CD4-positive, alpha-beta memory T cell (primary cell): ENCODE data around the gene SH2D3A. TPM values are rescaled to one million over a fixed set of nuclear protein-coding genes. Genes with fewer than 3 reads are reported as not detected.

Experiments
- CTCF ChIA-PET: fragments of 350-600 bp; sonication (Branson Sonifier 250); formaldehyde crosslinking; loops from one replicate; lab custom pipeline; 2021; ENCODE audit warnings: inconsistent platforms; ENCODE audit not compliant: partially characterized antibody; lab: Charles Lee
- POLR2A ChIA-PET: fragments of 350-600 bp; sonication (Branson Sonifier 250); formaldehyde crosslinking; loops from one replicate; lab custom pipeline; 2021; ENCODE audit not compliant: partially characterized antibody; lab: Charles Lee
- DNase-seq, 5 donors: peaks; one replicate each; pipeline versions ENCODE4 v3.0.0 to v3.0.0-alpha.2; 2020 to 2022; ENCODE audit warnings: mixed read lengths in 1 of 5
- H3K27ac ChIP-seq: one replicate; pipeline ENCODE4 v1.7.0; 2013; ENCODE audit warnings: low read depth, low read length
- H3K27me3 ChIP-seq: 2 replicates; pipeline ENCODE4 v1.7.0; 2013; ENCODE audit warnings: mild to moderate bottlenecking, low read length, moderate library complexity; ENCODE audit not compliant: insufficient read depth
- H3K36me3 ChIP-seq: 2 replicates; pipeline ENCODE4 v1.7.0; 2013; ENCODE audit warnings: mild to moderate bottlenecking, low read length, moderate library complexity; ENCODE audit not compliant: insufficient read depth
- H3K4me1 ChIP-seq: 2 replicates; pipeline ENCODE4 v1.7.0; 2013; ENCODE audit warnings: mild to moderate bottlenecking, low read length, moderate library complexity; ENCODE audit not compliant: insufficient read depth
- H3K4me3 ChIP-seq, 2 donors: one replicate each; pipeline ENCODE4 v1.7.0; 2013; ENCODE audit warnings: low read length in 2 of 2, mild to moderate bottlenecking in 1 of 2
- H3K9me3 ChIP-seq, 2 donors: one replicate each; pipeline ENCODE4 v1.7.0; 2013; ENCODE audit warnings: low read length in 2 of 2, control low read depth in 1 of 2; ENCODE audit not compliant: control insufficient read depth in 1 of 2
- H3K27ac Mint-ChIP-seq, 7 donors: one replicate each; pipeline ENCODE4 v1.8.0; 2020 to 2021; ENCODE audit warnings: mixed read lengths in 7 of 7, mild to moderate bottlenecking in 6 of 7, inconsistent platforms in 3 of 7, moderate library complexity in 3 of 7
- H3K27me3 Mint-ChIP-seq, 2 donors: one replicate each; pipeline ENCODE4 v1.8.0; 2020 to 2021; ENCODE audit warnings: mixed read lengths in 2 of 2
- H3K36me3 Mint-ChIP-seq, 2 donors: one replicate each; pipeline ENCODE4 v1.8.0; 2020 to 2021; ENCODE audit warnings: mixed read lengths in 2 of 2, inconsistent platforms in 1 of 2, mild to moderate bottlenecking in 1 of 2
- H3K4me1 Mint-ChIP-seq, 4 donors: one replicate each; pipeline ENCODE4 v1.8.0; 2020 to 2021; ENCODE audit warnings: mixed read lengths in 4 of 4, mild to moderate bottlenecking in 1 of 4
- H3K4me3 Mint-ChIP-seq, 8 donors: one replicate each; pipeline ENCODE4 v1.8.0; 2020 to 2021; ENCODE audit warnings: mixed read lengths in 8 of 8, mild to moderate bottlenecking in 7 of 8, moderate library complexity in 6 of 8, inconsistent platforms in 3 of 8
- H3K9me3 Mint-ChIP-seq, 8 donors: one replicate each; pipeline ENCODE4 v1.8.0; 2020 to 2021; ENCODE audit warnings: mixed read lengths in 8 of 8, mild to moderate bottlenecking in 5 of 8, inconsistent platforms in 3 of 8, moderate library complexity in 1 of 8
- intact Hi-C: fragments of 100-400 bp; cut with micrococcal nuclease; formaldehyde crosslinking; loops from one replicate; pipeline ENCODE4 v1.15.1; 2023
- polyA plus RNA-seq, 2 donors: library from polyadenylated mRNA; unstranded; fragments of 300-500 nt; fragmentation: Illumina TruSeq; gene quantifications; one replicate each; pipeline ENCODE4 v1.2.3, GENCODE V29; 2021
- total RNA-seq, 2 experiments: library from RNA; stranded (reverse); gene quantifications; one replicate each; pipeline ENCODE4 v1.2.3, GENCODE V29; 2021

The SH2D3A gene
- total and polyA plus RNA-seq, 4 experiments from 2014 or later = 26.9 to 64.3 (median 48.6) TPM

DNA sequence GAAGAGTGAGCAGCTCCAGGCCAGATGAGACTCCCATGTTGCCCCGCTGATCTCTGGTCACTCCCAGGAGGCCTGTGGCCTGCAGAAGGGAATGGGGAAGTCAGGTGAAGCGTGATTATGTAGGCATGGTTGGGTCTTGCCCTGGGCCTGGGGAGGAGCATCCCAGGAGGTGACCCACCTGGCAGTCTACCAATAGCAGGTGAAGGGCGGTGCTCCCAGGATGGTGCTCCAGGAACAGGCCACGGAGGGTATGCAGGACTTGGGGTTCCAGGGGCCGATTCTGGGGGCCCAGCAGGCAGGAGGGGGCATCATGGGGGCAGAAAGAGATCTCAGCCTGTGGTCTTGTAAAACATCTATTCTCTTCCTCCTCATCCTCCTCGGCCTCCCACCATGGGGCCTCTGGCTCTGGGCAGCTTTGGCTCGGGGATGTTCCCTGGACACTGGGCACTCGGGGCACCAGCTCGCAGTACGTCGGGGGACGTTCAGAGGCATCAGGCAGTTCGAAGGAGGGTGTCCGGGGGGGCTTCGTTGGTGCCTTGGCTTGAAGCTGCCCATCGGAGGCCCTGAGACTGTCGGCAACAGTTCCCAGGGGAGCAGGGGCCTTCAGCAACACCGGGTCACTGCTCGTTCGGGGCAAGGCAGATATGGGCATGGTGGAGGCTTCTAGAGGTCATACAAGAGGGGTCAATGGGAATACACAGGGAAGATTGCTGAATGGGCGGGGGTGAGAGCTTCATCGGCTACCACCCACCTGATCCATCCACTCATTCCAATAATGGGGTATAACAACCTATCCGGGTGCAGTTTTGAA is 12.4 kb downstream of the SH2D3A start:
- Mint-ChIP-seq H3K27me3 (no peaks in the 10 kb centered on the region), H3K27ac (peak overlapping the region in 4 of 7 donors; percentile 15 to 72 (median 59)), H3K4me3 (no peak overlapping the region), H3K9me3 (no peaks in the 10 kb centered on the region), H3K4me1 (peaks cover 7 to 15% (median 11%) of the 10 kb centered on the region in 4 donors), H3K36me3 (peaks cover 21 to 41% of the 10 kb centered on the region in 2 donors)
- no peak overlapping the region for H3K27ac ChIP-seq
- no peaks in the 10 kb centered on the region for H3K27me3 ChIP-seq
- DNase-seq = no peak
- no peaks in the 10 kb centered on the region for H3K9me3 ChIP-seq
- ChIA-PET CTCF (interaction anchor here (1.1 to 1.6 kb wide), 3 partner anchors 46 to 123 kb away, joined by 4 read pairs; no protein-coding TSS in a partner anchor), POLR2A (interaction anchor here (1.2 to 1.8 kb wide), 3 partner anchors 11 to 48 kb away, joined by 3 to 8 read pairs (median 5); no protein-coding TSS in a partner anchor)
- intact Hi-C loops = loop anchor here (5.0 kb wide), 1 partner anchor 47 kb away; no protein-coding TSS in a partner anchor
- peaks cover 34% of the 10 kb centered on the region for H3K36me3 ChIP-seq
- no peak overlapping the region for H3K4me3 ChIP-seq
- no peaks in the 10 kb centered on the region for H3K4me1 ChIP-seq

DNA sequence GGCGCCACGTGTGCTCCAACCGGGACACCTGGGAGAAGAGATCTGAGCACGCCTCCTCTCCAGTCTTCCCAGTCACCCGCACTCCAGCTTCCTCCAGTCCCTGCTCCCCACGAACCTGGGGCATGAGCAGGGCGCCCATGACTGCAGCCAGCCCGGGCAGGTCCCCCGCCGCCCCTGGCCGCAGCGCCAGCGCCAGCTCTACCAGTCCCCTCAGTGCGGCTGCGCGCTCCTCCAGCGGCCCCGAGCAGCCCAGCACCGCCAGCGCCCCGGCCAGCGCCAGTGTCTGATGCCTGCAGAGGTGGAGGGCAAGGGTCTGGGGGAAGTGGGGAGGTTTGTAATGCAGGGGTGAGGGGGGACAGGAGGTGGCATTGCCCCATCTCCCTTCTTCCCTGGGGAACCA is 13.1 kb downstream of the SH2D3A start:
- Mint-ChIP-seq H3K9me3 (no peaks in the 10 kb centered on the region), H3K27me3 (no peaks in the 10 kb centered on the region), H3K27ac (peak overlapping the region in 1 of 7 donors; percentile 91), H3K4me3 (no peak overlapping the region), H3K36me3 (peaks cover 23 to 42% of the 10 kb centered on the region in 2 donors), H3K4me1 (peaks cover 7 to 15% (median 11%) of the 10 kb centered on the region in 4 donors)
- H3K9me3 ChIP-seq = no peaks in the 10 kb centered on the region
- peaks cover 28% of the 10 kb centered on the region for H3K36me3 ChIP-seq
- no peaks in the 10 kb centered on the region for H3K4me1 ChIP-seq
- H3K4me3 ChIP-seq = no peak overlapping the region
- no peak overlapping the region for H3K27ac ChIP-seq
- CTCF ChIA-PET = interaction anchor here (0.6 to 1.7 kb wide), 5 partner anchors 47 to 122 kb away, joined by 4 to 6 read pairs (median 4); no protein-coding TSS in a partner anchor
- no peaks in the 10 kb centered on the region for H3K27me3 ChIP-seq
- DNase-seq = peak in 1 of 5 donors; percentile 5
- POLR2A ChIA-PET = interaction anchor here (1.2 to 1.8 kb wide), 6 partner anchors 16 to 152 kb away, joined by 3 to 8 read pairs (median 4); partner anchors contain the start of gene VAV1
- intact Hi-C loops = loop anchor here (5.0 kb wide), 1 partner anchor 48 kb away; no protein-coding TSS in a partner anchor

DNA sequence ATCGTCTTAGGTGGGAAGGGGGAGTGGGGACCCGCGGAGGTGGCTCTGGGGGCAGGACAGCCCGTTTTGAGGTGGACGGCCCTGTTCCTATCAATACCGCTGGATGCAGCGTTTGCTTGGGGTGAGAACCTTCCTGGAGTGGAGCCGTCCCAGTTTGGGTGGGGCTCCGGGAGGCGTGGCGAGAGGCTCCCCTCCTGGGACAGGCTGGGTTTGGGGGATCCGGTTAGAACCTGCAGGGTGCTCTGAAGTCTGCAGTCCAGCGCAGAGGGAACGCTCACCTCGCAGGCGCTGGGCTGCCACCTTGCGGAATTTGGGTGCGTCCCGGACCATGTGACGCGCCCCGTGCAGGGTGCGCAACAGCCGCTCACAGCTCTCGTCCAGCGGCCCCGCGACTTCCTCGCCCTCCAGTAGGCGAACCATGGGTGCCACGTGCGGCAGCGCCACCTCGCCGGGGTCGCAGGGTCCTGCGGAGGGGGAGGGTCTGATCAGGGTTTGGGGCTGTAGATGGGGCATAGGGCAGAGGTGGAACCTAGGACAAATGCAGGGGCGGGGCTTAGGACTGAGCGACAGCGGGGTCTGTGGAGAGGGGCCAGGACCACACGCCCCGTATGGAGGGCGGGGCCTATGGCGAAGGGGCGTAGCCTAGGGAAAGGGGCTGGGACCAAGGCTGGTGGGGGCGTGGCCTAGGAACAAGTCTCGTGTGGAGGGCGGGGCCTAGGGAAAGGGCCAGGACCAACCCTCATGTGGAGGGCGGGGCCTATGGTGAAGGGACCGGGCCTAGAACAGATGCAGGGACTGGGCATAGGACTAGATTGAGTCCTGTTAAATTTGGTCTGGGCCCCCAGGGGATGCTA is 13.8 kb downstream of the SH2D3A start:
- H3K4me1 Mint-ChIP-seq = peaks cover 5 to 12% (median 8%) of the 10 kb centered on the region in 4 donors
- POLR2A ChIA-PET = interaction anchor here (1.3 to 1.8 kb wide), 5 partner anchors 15 to 151 kb away, joined by 3 to 8 read pairs (median 5); partner anchors contain the start of gene VAV1
- peak overlapping the region in 1 of 2 donors; percentile 49 for H3K4me3 ChIP-seq
- intact Hi-C loops = loop anchor here (1.0 to 5.0 kb wide), 4 partner anchors 14 to 237 kb away; partner anchors contain the start of genes GPR108 and SH2D3A
- peak overlapping the region; percentile 77 to 93 (median 86) for H3K27ac Mint-ChIP-seq
- H3K27me3 ChIP-seq = no peaks in the 10 kb centered on the region
- CTCF ChIA-PET = interaction anchor here (0.6 to 1.7 kb wide), 7 partner anchors 48 to 160 kb away, joined by 3 to 6 read pairs (median 4); no protein-coding TSS in a partner anchor
- H3K9me3 Mint-ChIP-seq = no peaks in the 10 kb centered on the region
- no peaks in the 10 kb centered on the region for H3K4me1 ChIP-seq
- H3K27me3 Mint-ChIP-seq = no peaks in the 10 kb centered on the region
- H3K4me3 Mint-ChIP-seq = peak overlapping the region; percentile 57 to 78 (median 70)
- H3K27ac ChIP-seq = peak overlapping the region; percentile 38
- peaks cover 24% of the 10 kb centered on the region for H3K36me3 ChIP-seq
- DNase-seq = peak; percentile 71 to 77 (median 72)
- H3K9me3 ChIP-seq = no peaks in the 10 kb centered on the region
- peaks cover 23 to 40% of the 10 kb centered on the region in 2 donors for H3K36me3 Mint-ChIP-seq

DNA sequence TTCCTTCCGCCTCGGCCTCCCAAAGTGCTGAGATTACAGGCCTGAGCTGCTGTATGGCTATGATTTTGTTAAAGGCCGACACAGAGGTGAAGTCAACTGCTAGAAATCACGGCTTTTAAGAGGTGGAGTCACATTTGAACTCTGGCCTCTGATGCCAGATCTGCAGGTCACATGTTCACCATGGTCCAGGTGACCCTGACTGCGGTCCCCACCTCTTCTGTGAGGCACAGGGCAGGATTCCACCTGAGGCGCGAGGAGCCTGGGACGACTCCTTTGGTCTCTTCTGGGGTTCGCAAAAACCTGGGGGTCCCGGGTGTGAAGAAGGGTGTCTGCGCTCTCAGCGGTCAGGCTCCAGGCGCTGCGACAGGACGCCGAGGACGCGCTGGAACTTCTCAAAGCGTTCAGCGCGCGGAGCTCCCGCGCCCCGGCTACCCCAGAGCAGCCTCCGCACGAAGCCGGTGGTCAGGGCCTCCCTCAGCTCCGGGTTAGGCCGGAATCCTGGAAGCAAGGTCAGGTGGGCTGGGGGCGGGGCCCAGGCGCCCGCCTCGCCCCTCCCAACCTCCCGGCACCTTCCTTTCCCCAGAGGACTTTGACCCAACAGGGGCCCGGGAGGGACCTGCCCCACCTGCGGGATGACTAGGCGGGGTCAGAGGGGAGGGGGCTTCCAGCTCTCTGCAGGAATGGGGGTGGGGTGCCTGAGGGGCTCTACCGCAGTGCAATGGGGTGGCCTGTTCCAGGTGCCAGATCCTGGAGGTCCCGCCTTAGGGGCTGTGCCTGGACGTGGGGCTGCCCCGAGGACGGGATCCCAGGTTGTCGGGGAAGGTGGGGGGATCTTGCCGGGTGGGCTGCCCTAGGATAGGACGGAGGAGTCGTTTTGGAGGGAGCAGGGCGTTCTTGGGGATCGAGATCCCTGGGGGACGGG is 14.7 kb downstream of the SH2D3A start:
- H3K36me3 Mint-ChIP-seq = peaks cover 30 to 45% of the 10 kb centered on the region in 2 donors
- H3K27ac Mint-ChIP-seq = peak overlapping the region in 4 of 7 donors; percentile 24 to 93 (median 68)
- H3K27me3 Mint-ChIP-seq = no peaks in the 10 kb centered on the region
- Histone ChIP-seq H3K27ac (peak overlapping the region; percentile 38), H3K36me3 (peaks cover 29% of the 10 kb centered on the region), H3K9me3 (no peaks in the 10 kb centered on the region), H3K4me1 (no peaks in the 10 kb centered on the region), H3K27me3 (no peaks in the 10 kb centered on the region), H3K4me3 (no peak overlapping the region)
- no peak for DNase-seq
- CTCF ChIA-PET = interaction anchor here (0.6 to 1.7 kb wide), 6 partner anchors 51 to 159 kb away, joined by 3 to 6 read pairs (median 4); no protein-coding TSS in a partner anchor
- peak overlapping the region in 1 of 8 donors; percentile 8 for H3K4me3 Mint-ChIP-seq
- POLR2A ChIA-PET = interaction anchor here (0.7 to 1.5 kb wide), 5 partner anchors 14 to 151 kb away, joined by 3 to 5 read pairs (median 5); partner anchors contain the start of gene VAV1
- peaks cover 3 to 11% (median 8%) of the 10 kb centered on the region in 4 donors for H3K4me1 Mint-ChIP-seq
- no peaks in the 10 kb centered on the region for H3K9me3 Mint-ChIP-seq
- intact Hi-C loops = loop anchor here (1.0 to 5.0 kb wide), 4 partner anchors 15 to 236 kb away; partner anchors contain the start of genes GPR108 and SH2D3A

DNA sequence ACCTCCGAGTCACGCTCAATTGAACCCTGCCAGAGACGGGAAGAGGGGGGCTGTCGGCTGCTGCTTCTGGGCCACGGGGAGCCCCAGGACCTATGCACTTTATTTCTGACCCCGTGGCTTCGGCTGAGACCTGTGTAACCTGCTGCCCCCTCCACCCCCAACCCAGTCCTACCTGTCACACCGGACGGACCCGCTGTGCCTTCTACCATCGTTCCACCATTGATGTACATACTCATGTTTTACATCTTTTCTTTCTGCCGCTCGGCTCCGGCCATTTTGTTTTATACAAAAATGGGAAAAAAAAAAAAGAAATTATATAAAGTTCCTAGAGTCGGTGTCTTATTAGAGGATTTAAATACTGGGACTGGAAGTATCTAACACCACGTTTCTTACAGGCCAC is 16.0 kb downstream of the SH2D3A start:
- H3K36me3 ChIP-seq = peaks cover 37% of the 10 kb centered on the region
- ChIA-PET CTCF (interaction anchor here (0.8 kb wide), 1 partner anchor 112 kb away, joined by 6 read pairs; no protein-coding TSS in a partner anchor), POLR2A (no interaction called here)
- DNase-seq = no peak
- no peaks in the 10 kb centered on the region for H3K9me3 ChIP-seq
- Mint-ChIP-seq H3K9me3 (no peaks in the 10 kb centered on the region), H3K36me3 (peaks cover 30 to 53% of the 10 kb centered on the region in 2 donors), H3K27me3 (no peaks in the 10 kb centered on the region), H3K27ac (peak overlapping the region in 1 of 7 donors; percentile 60), H3K4me1 (peaks cover 3 to 11% (median 8%) of the 10 kb centered on the region in 4 donors), H3K4me3 (no peak overlapping the region)
- intact Hi-C loops = loop anchor here (5.0 kb wide), 1 partner anchor 51 kb away; no protein-coding TSS in a partner anchor
- H3K27me3 ChIP-seq = no peaks in the 10 kb centered on the region
- no peaks in the 10 kb centered on the region for H3K4me1 ChIP-seq
- H3K4me3 ChIP-seq = no peak overlapping the region
- no peak overlapping the region for H3K27ac ChIP-seq
